T-helper 22 cell (primary cell): ENCODE data around the gene U2AF2.

ENCODE experiments used
- DNase-seq: peaks from one replicate; pipeline ENCODE4 v3.0.0-alpha.2; 2020; ENCODE audit warnings: low read depth

U2AF2 gene

GRCh38 chr19:55643003-55643886 is 11.6 kb upstream of the U2AF2 start, which contains the start of gene ZNF581:
ZNF581 (plus strand) TSS chr19:55643649; CDS start chr19:55644572, 923 bp downstream.
- peak; percentile 63 for DNase-seq

- no peak for DNase-seq
Observed at GRCh38 chr19:55643887-55644176, 11.0 kb upstream of the U2AF2 start.

GRCh38 chr19:55644191-55644833 is 10.5 kb upstream of the U2AF2 start:
- no peak for DNase-seq

GRCh38 chr19:55644842-55645511 is 9.9 kb upstream of the U2AF2 start:
- no peak for DNase-seq

- DNase-seq, result no peak
Observed at GRCh38 chr19:55645512-55645881, 9.3 kb upstream of the U2AF2 start.

- no peak for DNase-seq
Observed at GRCh38 chr19:55646889-55647731, 7.7 kb upstream of the U2AF2 start.

GRCh38 chr19:55647732-55648584 is 6.9 kb upstream of the U2AF2 start, which contains the start of gene CCDC106:
CCDC106 (plus strand) TSS chr19:55648212; CDS start chr19:55649047, 835 bp downstream.
- no peak for DNase-seq

- DNase-seq, result no peak
Observed at GRCh38 chr19:55648585-55649267, 6.1 kb upstream of the U2AF2 start.

- no peak for DNase-seq
Observed at GRCh38 chr19:55649268-55650125, 5.3 kb upstream of the U2AF2 start.

- DNase-seq, result no peak
Observed at GRCh38 chr19:55650126-55650557, 4.7 kb upstream of the U2AF2 start.

- DNase-seq, result no peak
Observed at GRCh38 chr19:55650602-55651230, 4.1 kb upstream of the U2AF2 start.

- DNase-seq, result no peak
Observed at GRCh38 chr19:55651236-55651635, 3.6 kb upstream of the U2AF2 start.

- no peak for DNase-seq
Observed at GRCh38 chr19:55652311-55653128, 2.3 kb upstream of the U2AF2 start.

GRCh38 chr19:55653651-55654322 is 1.0 kb upstream of the U2AF2 start:
- peak; percentile 99 for DNase-seq

GRCh38 chr19:55654323-55654867 is 440 bp upstream of the U2AF2 start:
- peak; percentile 99 for DNase-seq

GRCh38 chr19:55655648-55656040 is 809 bp downstream of the U2AF2 start:
- DNase-seq, result no peak

GRCh38 chr19:55656552-55656951 is 1.7 kb downstream of the U2AF2 start:
- no peak for DNase-seq
